Lower leg skin (tissue), 3 donors: ENCODE results near the gene APP.

Experiments used
- POLR2A ChIP-seq, 2 donors: fragments of 450-650 bp; IDR thresholded peaks; one replicate each; pipeline ENCODE4 v1.6.1; 2016 to 2017; ENCODE audit warnings: antibody characterized with exemption in 2 of 2, mild to moderate bottlenecking in 1 of 2, moderate library complexity in 1 of 2
- TF ChIP-seq, protein P1 (sequence below), 3 donors: fragments of 450-650 bp; IDR thresholded peaks; one replicate each; pipeline ENCODE4 v1.5.1; 2016; ENCODE audit warnings: antibody characterized with exemption in 3 of 3, mild to moderate bottlenecking in 3 of 3, moderate library complexity in 2 of 3

DNA sequence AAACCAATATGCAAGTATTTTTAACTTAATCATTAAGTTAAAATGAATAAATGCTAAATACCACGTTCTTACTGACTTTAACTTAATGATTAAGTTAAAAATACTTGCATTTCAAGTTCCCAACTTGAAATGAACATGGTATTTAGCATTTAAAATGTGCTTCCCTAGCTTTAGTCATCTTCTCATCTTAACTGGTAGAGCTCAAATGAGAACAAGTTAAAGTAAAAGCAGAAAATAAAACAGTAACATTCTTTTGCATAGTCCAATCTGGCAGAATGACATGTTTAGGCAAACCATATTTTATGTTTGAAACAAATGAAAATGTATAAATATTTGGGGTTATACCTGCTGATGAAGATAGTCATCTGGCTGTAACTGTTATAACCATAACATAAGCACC lies 186.0 kb downstream of the APP start:
- no peak for TF ChIP-seq POLR2A (IDR thresholded peaks at IDR 0.05)
- TF ChIP-seq, protein P1, sequence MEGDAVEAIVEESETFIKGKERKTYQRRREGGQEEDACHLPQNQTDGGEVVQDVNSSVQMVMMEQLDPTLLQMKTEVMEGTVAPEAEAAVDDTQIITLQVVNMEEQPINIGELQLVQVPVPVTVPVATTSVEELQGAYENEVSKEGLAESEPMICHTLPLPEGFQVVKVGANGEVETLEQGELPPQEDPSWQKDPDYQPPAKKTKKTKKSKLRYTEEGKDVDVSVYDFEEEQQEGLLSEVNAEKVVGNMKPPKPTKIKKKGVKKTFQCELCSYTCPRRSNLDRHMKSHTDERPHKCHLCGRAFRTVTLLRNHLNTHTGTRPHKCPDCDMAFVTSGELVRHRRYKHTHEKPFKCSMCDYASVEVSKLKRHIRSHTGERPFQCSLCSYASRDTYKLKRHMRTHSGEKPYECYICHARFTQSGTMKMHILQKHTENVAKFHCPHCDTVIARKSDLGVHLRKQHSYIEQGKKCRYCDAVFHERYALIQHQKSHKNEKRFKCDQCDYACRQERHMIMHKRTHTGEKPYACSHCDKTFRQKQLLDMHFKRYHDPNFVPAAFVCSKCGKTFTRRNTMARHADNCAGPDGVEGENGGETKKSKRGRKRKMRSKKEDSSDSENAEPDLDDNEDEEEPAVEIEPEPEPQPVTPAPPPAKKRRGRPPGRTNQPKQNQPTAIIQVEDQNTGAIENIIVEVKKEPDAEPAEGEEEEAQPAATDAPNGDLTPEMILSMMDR (IDR thresholded peaks at IDR 0.05): no peak
